PC-3 (cell line): ENCODE data around the gene SUGCT.

Experiments
- EZH2 ChIP-seq: fragments of 300-600 bp; sonication (generic); IDR thresholded peaks from one replicate; pipeline ENCODE4 v1.6.1; 2017; ENCODE audit warnings: antibody characterized with exemption, mild to moderate bottlenecking, low read length; ENCODE audit not compliant: unreplicated experiment
- EZH2phosphoT487 ChIP-seq: fragments of 300-600 bp; sonication (generic); IDR thresholded peaks from 2 replicates; pipeline ENCODE4 v1.6.1; 2018; ENCODE audit warnings: mild to moderate bottlenecking, antibody characterized with exemption, low read length, borderline replicate concordance
- TF ChIP-seq, protein P1 (sequence below): fragments of 300-600 bp; sonication (generic); conservative IDR thresholded peaks from 2 replicates; pipeline ENCODE4 v1.5.1; 2017; ENCODE audit warnings: antibody characterized with exemption, low read depth, mild to moderate bottlenecking, low read length

DNA sequence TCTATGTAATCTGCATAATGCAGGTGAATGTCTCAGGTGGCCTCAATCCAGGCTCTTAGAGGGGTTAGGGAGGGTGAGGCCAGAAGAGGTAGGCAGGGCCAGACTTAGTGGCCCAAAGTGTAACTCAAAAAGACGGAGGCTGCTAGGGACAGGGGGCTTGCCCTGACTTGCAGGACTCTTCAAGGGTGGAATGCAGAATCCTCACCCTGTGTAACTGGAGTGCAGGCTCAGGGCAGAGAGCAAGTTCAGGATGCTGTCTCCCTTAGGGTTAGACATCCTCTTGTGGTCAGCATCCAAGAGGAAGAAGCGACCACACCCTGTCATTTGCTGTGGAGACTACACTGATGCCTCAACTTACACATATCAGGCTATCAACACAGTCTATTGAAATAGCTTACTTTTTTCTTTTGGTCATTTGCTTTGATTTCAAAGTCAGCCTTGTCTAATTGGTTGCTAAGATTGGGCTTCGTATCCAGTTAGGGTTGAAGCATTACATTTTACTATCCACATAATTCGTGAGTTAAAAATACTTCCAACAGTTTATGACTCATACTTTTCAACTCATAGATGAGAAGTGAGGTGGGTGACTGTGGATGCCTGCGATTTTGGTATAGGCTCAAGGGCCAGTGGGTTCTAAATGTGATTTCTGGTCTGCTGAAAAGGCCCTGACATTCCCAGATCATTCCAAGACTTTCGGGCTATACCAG lies 563.6 kb downstream of the SUGCT start:
- TF ChIP-seq EZH2 (no peak), EZH2phosphoT487 (no peak)
- TF ChIP-seq, protein P1, sequence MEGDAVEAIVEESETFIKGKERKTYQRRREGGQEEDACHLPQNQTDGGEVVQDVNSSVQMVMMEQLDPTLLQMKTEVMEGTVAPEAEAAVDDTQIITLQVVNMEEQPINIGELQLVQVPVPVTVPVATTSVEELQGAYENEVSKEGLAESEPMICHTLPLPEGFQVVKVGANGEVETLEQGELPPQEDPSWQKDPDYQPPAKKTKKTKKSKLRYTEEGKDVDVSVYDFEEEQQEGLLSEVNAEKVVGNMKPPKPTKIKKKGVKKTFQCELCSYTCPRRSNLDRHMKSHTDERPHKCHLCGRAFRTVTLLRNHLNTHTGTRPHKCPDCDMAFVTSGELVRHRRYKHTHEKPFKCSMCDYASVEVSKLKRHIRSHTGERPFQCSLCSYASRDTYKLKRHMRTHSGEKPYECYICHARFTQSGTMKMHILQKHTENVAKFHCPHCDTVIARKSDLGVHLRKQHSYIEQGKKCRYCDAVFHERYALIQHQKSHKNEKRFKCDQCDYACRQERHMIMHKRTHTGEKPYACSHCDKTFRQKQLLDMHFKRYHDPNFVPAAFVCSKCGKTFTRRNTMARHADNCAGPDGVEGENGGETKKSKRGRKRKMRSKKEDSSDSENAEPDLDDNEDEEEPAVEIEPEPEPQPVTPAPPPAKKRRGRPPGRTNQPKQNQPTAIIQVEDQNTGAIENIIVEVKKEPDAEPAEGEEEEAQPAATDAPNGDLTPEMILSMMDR = no peak
